ENCODE data around the gene ZNRF1. TPM values are rescaled to one million over a fixed set of nuclear protein-coding genes. Genes with fewer than 3 reads are reported as not detected.

Gene ZNRF1
- total and polyA plus RNA-seq, 5 donors from 2014 or later, result 3.2 to 15.1 (median 6.2) TPM

- ATAC-seq (ENCODE audit: low read depth in 2 of 2) (no peak), DNase-seq (no peak)
- H3K27me3 Mint-ChIP-seq, result no peaks in the 10 kb centered on the region
- peak overlapping the region in 2 of 3 donors; percentile 93 to 94 for H3K27ac Mint-ChIP-seq
- Histone ChIP-seq H3K27ac (ENCODE audit: insufficient read depth, low read length, poor library complexity, severe bottlenecking) (peak overlapping the region; percentile 80), H3K27me3 (ENCODE audit: control insufficient read depth, insufficient read depth, low read length) (no peaks in the 10 kb centered on the region), H3K36me3 (ENCODE audit: control insufficient read depth, insufficient read depth, low read length) (no peaks in the 10 kb centered on the region), H3K9me3 (ENCODE audit: control insufficient read depth in 2 of 2, low read length in 2 of 2) (no peaks in the 10 kb centered on the region), H3K4me3 (ENCODE audit: low read depth, low read length) (no peak overlapping the region), H3K4me1 (ENCODE audit: control insufficient read depth, insufficient read depth, low read length, poor library complexity, severe bottlenecking) (peaks cover 50% of the 10 kb centered on the region)
- H3K9me3 Mint-ChIP-seq, result peaks cover 0 to 1% (median 0%) of the 10 kb centered on the region in 7 donors
- H3K36me3 Mint-ChIP-seq, result no peaks in the 10 kb centered on the region
- H3K4me3 Mint-ChIP-seq, result peak overlapping the region in 3 of 4 donors; percentile 60 to 69 (median 68)
- H3K4me1 Mint-ChIP-seq, result peaks cover 14 to 51% (median 37%) of the 10 kb centered on the region in 4 donors
Observed at GRCh38 chr16:75111514-75111940, 112.7 kb downstream of the ZNRF1 start.

DNA sequence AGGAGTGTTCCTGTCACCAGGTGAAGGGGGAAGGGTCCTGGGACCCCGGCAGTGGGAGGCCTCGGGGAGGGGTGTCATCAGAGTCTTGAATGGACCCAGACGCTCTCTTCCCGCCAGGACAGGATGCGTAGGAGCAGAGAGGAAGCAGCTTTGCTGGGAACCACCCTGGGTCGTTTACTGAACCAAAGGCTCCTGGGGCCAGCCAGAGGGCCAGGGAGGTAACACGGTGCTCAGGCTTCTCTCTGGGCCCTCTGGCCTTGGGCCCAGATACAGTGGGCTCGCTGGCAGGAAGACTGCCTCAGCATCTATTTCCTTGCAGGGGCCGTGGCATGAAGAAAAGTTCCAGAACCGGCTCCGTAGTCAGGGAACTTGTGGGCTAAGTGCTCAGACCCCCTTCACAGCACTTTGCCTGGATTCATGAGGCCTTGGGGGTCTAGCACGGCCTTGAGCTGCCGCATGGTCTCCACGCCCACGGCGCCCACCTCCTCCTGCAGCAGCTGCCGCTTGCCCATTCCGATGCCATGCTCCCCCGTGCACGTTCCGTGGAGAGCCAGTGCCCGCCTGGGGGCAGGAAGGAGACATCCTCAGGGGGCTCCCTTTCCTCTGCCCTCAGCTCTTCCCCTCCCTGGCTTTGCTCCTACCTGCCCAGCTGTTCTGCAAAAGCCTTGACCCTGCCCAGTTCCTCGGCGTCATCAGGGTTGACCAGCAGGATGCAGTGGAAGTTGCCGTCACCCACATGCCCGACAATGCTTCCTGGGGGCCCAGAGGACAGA lies 113.3 kb downstream of the ZNRF1 start:
- Histone ChIP-seq H3K4me3 (ENCODE audit: low read depth, low read length) (no peak overlapping the region), H3K27me3 (ENCODE audit: control insufficient read depth, insufficient read depth, low read length) (no peaks in the 10 kb centered on the region), H3K9me3 (ENCODE audit: control insufficient read depth in 2 of 2, low read length in 2 of 2) (no peaks in the 10 kb centered on the region), H3K4me1 (ENCODE audit: control insufficient read depth, insufficient read depth, low read length, poor library complexity, severe bottlenecking) (peaks cover 46% of the 10 kb centered on the region), H3K27ac (ENCODE audit: insufficient read depth, low read length, poor library complexity, severe bottlenecking) (no peak overlapping the region), H3K36me3 (ENCODE audit: control insufficient read depth, insufficient read depth, low read length) (no peaks in the 10 kb centered on the region)
- Mint-ChIP-seq H3K9me3 (peaks cover 0 to 1% (median 0%) of the 10 kb centered on the region in 7 donors), H3K4me1 (peaks cover 14 to 46% (median 34%) of the 10 kb centered on the region in 4 donors), H3K4me3 (peak overlapping the region in 1 of 4 donors; percentile 4), H3K27ac (peak overlapping the region in 1 of 3 donors; percentile 63), H3K36me3 (no peaks in the 10 kb centered on the region), H3K27me3 (no peaks in the 10 kb centered on the region)
- ATAC-seq (ENCODE audit: low read depth in 2 of 2), result no peak
- no peak for DNase-seq

GRCh38 chr16:75112734-75113491 lies 114.1 kb downstream of the ZNRF1 start:
- Histone ChIP-seq H3K4me1 (ENCODE audit: control insufficient read depth, insufficient read depth, low read length, poor library complexity, severe bottlenecking) (peaks cover 38% of the 10 kb centered on the region), H3K27me3 (ENCODE audit: control insufficient read depth, insufficient read depth, low read length) (no peaks in the 10 kb centered on the region), H3K36me3 (ENCODE audit: control insufficient read depth, insufficient read depth, low read length) (no peaks in the 10 kb centered on the region), H3K9me3 (ENCODE audit: control insufficient read depth in 2 of 2, low read length in 2 of 2) (no peaks in the 10 kb centered on the region), H3K4me3 (ENCODE audit: low read depth, low read length) (no peak overlapping the region), H3K27ac (ENCODE audit: insufficient read depth, low read length, poor library complexity, severe bottlenecking) (no peak overlapping the region)
- peaks cover 14 to 39% (median 30%) of the 10 kb centered on the region in 4 donors for H3K4me1 Mint-ChIP-seq
- no peaks in the 10 kb centered on the region for H3K36me3 Mint-ChIP-seq
- ATAC-seq (ENCODE audit: low read depth in 2 of 2) (no peak), DNase-seq (no peak)
- H3K27me3 Mint-ChIP-seq, result no peaks in the 10 kb centered on the region
- H3K27ac Mint-ChIP-seq, result no peak overlapping the region
- H3K9me3 Mint-ChIP-seq, result peaks cover 0 to 1% (median 0%) of the 10 kb centered on the region in 7 donors
- H3K4me3 Mint-ChIP-seq, result peak overlapping the region in 1 of 4 donors; percentile 4

GRCh38 chr16:75113541-75114121 lies 114.8 kb downstream of the ZNRF1 start:
- H3K9me3 ChIP-seq (ENCODE audit: control insufficient read depth in 2 of 2, low read length in 2 of 2), result no peaks in the 10 kb centered on the region
- H3K27ac ChIP-seq (ENCODE audit: insufficient read depth, low read length, poor library complexity, severe bottlenecking), result no peak overlapping the region
- no peaks in the 10 kb centered on the region for H3K27me3 Mint-ChIP-seq
- H3K4me3 Mint-ChIP-seq, result peak overlapping the region in 1 of 4 donors; percentile 47
- H3K4me3 ChIP-seq (ENCODE audit: low read depth, low read length), result no peak overlapping the region
- ATAC-seq (ENCODE audit: low read depth in 2 of 2), result no peak
- H3K27ac Mint-ChIP-seq, result no peak overlapping the region
- H3K4me1 Mint-ChIP-seq, result peaks cover 11 to 33% (median 24%) of the 10 kb centered on the region in 4 donors
- H3K36me3 ChIP-seq (ENCODE audit: control insufficient read depth, insufficient read depth, low read length), result no peaks in the 10 kb centered on the region
- DNase-seq, result no peak
- H3K27me3 ChIP-seq (ENCODE audit: control insufficient read depth, insufficient read depth, low read length), result no peaks in the 10 kb centered on the region
- H3K4me1 ChIP-seq (ENCODE audit: control insufficient read depth, insufficient read depth, low read length, poor library complexity, severe bottlenecking), result peaks cover 31% of the 10 kb centered on the region
- H3K9me3 Mint-ChIP-seq, result peaks cover 0 to 1% (median 0%) of the 10 kb centered on the region in 7 donors
- H3K36me3 Mint-ChIP-seq, result no peaks in the 10 kb centered on the region

DNA sequence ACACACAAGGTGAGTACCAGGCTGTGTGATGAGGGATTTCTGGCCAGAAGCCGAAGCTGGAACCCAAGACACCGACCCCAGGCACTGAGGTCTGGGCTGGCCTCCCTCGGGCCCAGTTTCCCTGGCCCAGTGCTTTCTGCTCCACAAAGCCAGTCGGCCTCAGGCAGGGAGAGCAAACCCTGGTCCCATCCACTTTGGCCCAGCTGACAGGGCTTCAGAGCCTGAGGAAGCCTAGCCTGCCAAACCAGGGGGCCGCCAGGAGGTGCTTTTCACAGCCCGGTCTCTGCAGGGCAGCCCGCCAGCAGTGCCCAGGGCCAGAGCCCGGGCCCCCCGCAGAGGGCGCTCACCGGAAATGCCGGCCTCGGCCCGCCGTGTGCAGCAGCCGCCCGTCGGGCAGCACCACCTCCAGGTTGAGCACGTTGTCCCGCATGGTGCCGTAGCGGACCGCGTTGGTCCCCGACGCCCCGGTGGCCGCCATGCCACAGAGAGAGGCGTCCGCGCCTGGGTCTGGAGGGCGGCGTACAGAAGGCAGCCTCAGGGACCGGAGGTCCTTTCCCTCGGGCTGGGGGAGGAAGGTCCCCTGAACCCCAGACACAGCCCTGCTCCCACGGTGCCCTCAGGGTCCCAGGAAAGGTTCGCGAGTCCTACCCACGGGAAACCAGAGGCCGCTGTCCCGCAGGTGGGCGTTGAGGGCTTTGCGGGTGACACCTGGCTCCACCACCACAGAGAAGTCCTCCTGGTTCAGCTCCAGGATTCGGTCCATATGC lies 115.5 kb downstream of the ZNRF1 start:
- peaks cover 0 to 1% (median 0%) of the 10 kb centered on the region in 7 donors for H3K9me3 Mint-ChIP-seq
- Histone ChIP-seq H3K4me1 (ENCODE audit: control insufficient read depth, insufficient read depth, low read length, poor library complexity, severe bottlenecking) (peaks cover 24% of the 10 kb centered on the region), H3K9me3 (ENCODE audit: control insufficient read depth in 2 of 2, low read length in 2 of 2) (no peaks in the 10 kb centered on the region), H3K27ac (ENCODE audit: insufficient read depth, low read length, poor library complexity, severe bottlenecking) (no peak overlapping the region), H3K27me3 (ENCODE audit: control insufficient read depth, insufficient read depth, low read length) (no peaks in the 10 kb centered on the region), H3K36me3 (ENCODE audit: control insufficient read depth, insufficient read depth, low read length) (no peaks in the 10 kb centered on the region), H3K4me3 (ENCODE audit: low read depth, low read length) (no peak overlapping the region)
- ATAC-seq (ENCODE audit: low read depth in 2 of 2) (no peak), DNase-seq (no peak)
- H3K27ac Mint-ChIP-seq, result no peak overlapping the region
- peaks cover 11 to 26% (median 18%) of the 10 kb centered on the region in 4 donors for H3K4me1 Mint-ChIP-seq
- no peaks in the 10 kb centered on the region for H3K27me3 Mint-ChIP-seq
- no peaks in the 10 kb centered on the region for H3K36me3 Mint-ChIP-seq
- H3K4me3 Mint-ChIP-seq, result no peak overlapping the region

- Histone ChIP-seq H3K36me3 (ENCODE audit: control insufficient read depth, insufficient read depth, low read length) (no peaks in the 10 kb centered on the region), H3K4me3 (ENCODE audit: low read depth, low read length) (no peak overlapping the region), H3K27me3 (ENCODE audit: control insufficient read depth, insufficient read depth, low read length) (no peaks in the 10 kb centered on the region), H3K27ac (ENCODE audit: insufficient read depth, low read length, poor library complexity, severe bottlenecking) (no peak overlapping the region), H3K9me3 (ENCODE audit: control insufficient read depth in 2 of 2, low read length in 2 of 2) (no peaks in the 10 kb centered on the region), H3K4me1 (ENCODE audit: control insufficient read depth, insufficient read depth, low read length, poor library complexity, severe bottlenecking) (peaks cover 16% of the 10 kb centered on the region)
- ATAC-seq (ENCODE audit: low read depth in 2 of 2), result no peak
- Mint-ChIP-seq H3K27ac (no peak overlapping the region), H3K4me3 (no peak overlapping the region), H3K27me3 (no peaks in the 10 kb centered on the region), H3K4me1 (peaks cover 8 to 18% (median 12%) of the 10 kb centered on the region in 4 donors), H3K9me3 (peaks cover 0 to 1% (median 0%) of the 10 kb centered on the region in 7 donors), H3K36me3 (no peaks in the 10 kb centered on the region)
- no peak for DNase-seq
Observed at GRCh38 chr16:75114946-75115825, 116.4 kb downstream of the ZNRF1 start.

Data from CD4-positive, CD25-positive, alpha-beta regulatory T cell (primary cell).